Upper lobe of left lung (tissue), 6 donors: ENCODE data around the gene C7orf33. TPM values are rescaled to one million over a fixed set of nuclear protein-coding genes. Genes with fewer than 3 reads are reported as not detected.
A peak's percentile ranks its signal among the peaks of the same experiment; 100 is the strongest.
"Not testable (repeated sequence)": the region's sequence is repeated elsewhere in the genome, so short reads cannot be mapped to it uniquely, and the experiment has no call there.

Experiments
- ATAC-seq, 2 donors: fragments of 200-7000 bp; cut with Tn5 transposase; one replicate each; pipeline ENCODE4 v1.9.1; 2022; ENCODE audit warnings: mild to moderate bottlenecking in 2 of 2, moderate library complexity in 2 of 2; ENCODE audit not compliant: low FRiP score in 2 of 2
- DNase-seq, 2 donors: peaks; one replicate each; pipeline ENCODE4 v3.0.0-alpha.2; 2019 to 2020
- H3K27ac ChIP-seq, 4 donors: fragments of 200-600 bp; sonication (generic); one replicate each; pipeline ENCODE4 v1.5.1; 2016 to 2019
- H3K27me3 ChIP-seq, 4 donors: fragments of 200-600 bp; sonication (generic); one replicate each; pipeline ENCODE4 v1.5.1; 2017 to 2019
- H3K36me3 ChIP-seq, 4 donors: fragments of 200-600 bp; sonication (generic); one replicate each; pipeline ENCODE4 v1.5.1; 2016 to 2019
- H3K4me1 ChIP-seq, 4 donors: fragments of 200-600 bp; sonication (generic); one replicate each; pipeline ENCODE4 v1.5.1; 2018 to 2019
- H3K4me3 ChIP-seq, 4 donors: fragments of 200-600 bp; sonication (generic); one replicate each; pipeline ENCODE4 v1.5.1; 2017 to 2019; ENCODE audit warnings: mild to moderate bottlenecking in 2 of 4, moderate library complexity in 1 of 4
- H3K9me3 ChIP-seq, 4 donors: fragments of 200-600 bp; sonication (generic); one replicate each; pipeline ENCODE4 v1.5.1; 2018 to 2019
- CTCF ChIP-seq, 6 experiments: fragments of 450-650 bp in 4 of 6; fragments of 200-600 bp in 2 of 6; sonication (generic) in 2 of 6; IDR thresholded peaks; one replicate each; pipeline ENCODE4 v1.5.1; 2016 to 2019; ENCODE audit warnings: antibody characterized with exemption in 6 of 6
- EP300 ChIP-seq, 4 donors: sonication (generic); formaldehyde crosslinking; IDR thresholded peaks; one replicate each; pipeline ENCODE4 v1.5.1; 2017; ENCODE audit warnings: antibody characterized with exemption in 4 of 4, control low read depth in 2 of 4
- POLR2A ChIP-seq, 4 donors: fragments of 450-650 bp; IDR thresholded peaks; one replicate each; pipeline ENCODE4 v1.5.1; 2016 to 2017; ENCODE audit warnings: antibody characterized with exemption in 4 of 4, mild to moderate bottlenecking in 2 of 4
- POLR2AphosphoS5 ChIP-seq, 2 donors: sonication (generic); formaldehyde crosslinking; IDR thresholded peaks; one replicate each; pipeline ENCODE4 v1.5.1; 2017; ENCODE audit warnings: antibody characterized with exemption in 2 of 2
- WGBS, 2 donors: methylation state at CpG; one replicate each; pipeline ENCODE4 v1.1.5; 2017 to 2018; 5-methylcytosine and 5-hydroxymethylcytosine counted together
- total RNA-seq, 6 donors: library from RNA; depleted of rRNA in 4 of 6; stranded (reverse); fragments of >200 nt in 4 of 6; gene quantifications; one replicate each; pipeline versions ENCODE4 v1.1.0 to v1.2.1, GENCODE V29; 2016 to 2021
- donor health status: DM: no; HTN: no; CAD: no; lungs with moderate emphysema.
- donor health status: DM: no; HTN: yes; CAD: no; lungs with severe emphysema.

Gene C7orf33
- total RNA-seq, 6 donors from 2014 or later: not detected

- no peak for TF ChIP-seq EP300 (IDR thresholded peaks at IDR 0.05)
- no peak for TF ChIP-seq POLR2A (IDR thresholded peaks at IDR 0.05)
- TF ChIP-seq CTCF (IDR thresholded peaks at IDR 0.05): no peak
- TF ChIP-seq POLR2AphosphoS5 (IDR thresholded peaks at IDR 0.05): no peak
- Histone ChIP-seq H3K4me1 (peaks cover 0 to under 1% (median 0%) of the 10 kb centered on the region in 4 donors), H3K27me3 (no peaks in the 10 kb centered on the region), H3K27ac (no peak overlapping the region), H3K36me3 (no peaks in the 10 kb centered on the region), H3K4me3 (no peak overlapping the region), H3K9me3 (no peaks in the 10 kb centered on the region)
- ATAC-seq (no peak), DNase-seq (no peak)
- WGBS, 2 donors: 61 to 66% methylated on average over 2 of the region's 2 CpGs
Observed at GRCh38 chr7:148570510-148570909, 20.1 kb upstream of the C7orf33 start.

- 92 to 96% methylated on average over 3 of the region's 3 CpGs for WGBS, 2 donors
Observed at GRCh38 chr7:148570973-148571372, 19.6 kb upstream of the C7orf33 start.

GRCh38 chr7:148571381-148571780 is 19.2 kb upstream of the C7orf33 start:
- no peaks in the 10 kb centered on the region for H3K4me1 ChIP-seq
- H3K36me3 ChIP-seq: no peaks in the 10 kb centered on the region
- H3K27ac ChIP-seq: no peak overlapping the region
- TF ChIP-seq EP300 (IDR thresholded peaks at IDR 0.05) (no peak), POLR2AphosphoS5 (IDR thresholded peaks at IDR 0.05) (no peak), CTCF (IDR thresholded peaks at IDR 0.05) (no peak), POLR2A (IDR thresholded peaks at IDR 0.05) (no peak)
- H3K27me3 ChIP-seq: no peaks in the 10 kb centered on the region
- no peak for ATAC-seq
- H3K9me3 ChIP-seq: no peaks in the 10 kb centered on the region
- WGBS, 2 donors: 86 to 88% methylated on average over 9 of the region's 9 CpGs
- DNase-seq: no peak
- no peak overlapping the region for H3K4me3 ChIP-seq

More at GRCh38 chr7:148570973-148571372, 19.6 kb upstream of the C7orf33 start:
- DNase-seq, H3K27me3 ChIP-seq, H3K4me3 ChIP-seq, H3K27ac ChIP-seq, H3K4me1 ChIP-seq, H3K36me3 ChIP-seq, ATAC-seq, H3K9me3 ChIP-seq: not testable (repeated sequence)

GRCh38 chr7:148572067-148572522 is 18.5 kb upstream of the C7orf33 start:
- 84 to 92% methylated on average over 9 of the region's 9 CpGs for WGBS, 2 donors

GRCh38 chr7:148573581-148573980 is 17.0 kb upstream of the C7orf33 start:
- not testable (repeated sequence) for H3K9me3 ChIP-seq, H3K4me3 ChIP-seq, H3K27ac ChIP-seq, H3K27me3 ChIP-seq, H3K36me3 ChIP-seq, ATAC-seq, DNase-seq, H3K4me1 ChIP-seq

More at GRCh38 chr7:148572067-148572522, 18.5 kb upstream of the C7orf33 start:
- DNase-seq (no peak), ATAC-seq (no peak)
- TF ChIP-seq EP300 (IDR thresholded peaks at IDR 0.05) (no peak), POLR2A (IDR thresholded peaks at IDR 0.05) (no peak), POLR2AphosphoS5 (IDR thresholded peaks at IDR 0.05) (no peak), CTCF (IDR thresholded peaks at IDR 0.05) (no peak)
- Histone ChIP-seq H3K27ac (no peak overlapping the region), H3K9me3 (no peaks in the 10 kb centered on the region), H3K4me3 (no peak overlapping the region), H3K36me3 (no peaks in the 10 kb centered on the region), H3K4me1 (no peaks in the 10 kb centered on the region), H3K27me3 (no peaks in the 10 kb centered on the region)

- DNase-seq (peak in 1 of 2 donors; percentile 69), ATAC-seq (peak; percentile 75 to 85)
- Histone ChIP-seq H3K27ac (no peak overlapping the region), H3K9me3 (no peaks in the 10 kb centered on the region), H3K4me1 (no peaks in the 10 kb centered on the region), H3K27me3 (no peaks in the 10 kb centered on the region), H3K36me3 (no peaks in the 10 kb centered on the region), H3K4me3 (no peak overlapping the region)
- WGBS, 2 donors: 43 to 46% methylated on average over 8 of the region's 8 CpGs
- TF ChIP-seq EP300 (IDR thresholded peaks at IDR 0.05) (no peak), CTCF (IDR thresholded peaks at IDR 0.05) (peak; percentile 67 to 83 (median 74))
Observed at GRCh38 chr7:148575640-148576411, 14.7 kb upstream of the C7orf33 start.
